NCI-H2081 (cell line): ENCODE measurements around the gene BIRC7.

Source experiments
- DNase-seq, 2 experiments: peaks; one replicate each; lab custom pipeline; 2025; lab: John Stamatoyannopoulos, UW

BIRC7 gene, protein sequence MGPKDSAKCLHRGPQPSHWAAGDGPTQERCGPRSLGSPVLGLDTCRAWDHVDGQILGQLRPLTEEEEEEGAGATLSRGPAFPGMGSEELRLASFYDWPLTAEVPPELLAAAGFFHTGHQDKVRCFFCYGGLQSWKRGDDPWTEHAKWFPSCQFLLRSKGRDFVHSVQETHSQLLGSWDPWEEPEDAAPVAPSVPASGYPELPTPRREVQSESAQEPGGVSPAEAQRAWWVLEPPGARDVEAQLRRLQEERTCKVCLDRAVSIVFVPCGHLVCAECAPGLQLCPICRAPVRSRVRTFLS

DNA sequence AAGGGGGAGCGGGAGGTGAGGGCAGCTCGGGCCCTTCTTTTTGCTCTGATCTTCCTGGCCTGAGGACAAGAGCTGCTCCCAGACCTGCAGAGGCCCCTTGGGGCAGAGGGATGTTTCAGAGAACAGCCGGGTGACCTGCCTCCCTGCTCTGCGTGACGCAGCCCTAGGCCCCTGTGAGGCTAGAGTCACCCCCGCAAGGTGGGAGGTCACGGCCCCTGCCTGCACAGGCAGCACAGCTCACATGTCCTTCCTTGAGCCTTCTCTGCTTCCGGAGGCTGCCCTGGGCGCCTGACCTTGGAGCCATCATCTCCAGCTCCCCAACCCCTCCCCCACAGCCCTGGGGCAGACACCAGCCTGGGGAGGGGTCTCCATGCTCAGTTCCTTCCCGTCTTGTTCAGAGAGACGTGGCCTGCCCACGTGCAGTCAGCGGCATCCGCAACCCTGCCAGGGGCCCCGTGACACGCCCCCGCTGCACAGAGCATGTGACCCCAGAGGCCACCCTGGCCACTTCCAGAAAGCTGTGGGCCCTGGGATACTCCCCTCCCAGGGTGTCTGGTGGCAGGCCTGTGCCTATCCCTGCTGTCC lies at the start of gene BIRC7:
TSS of gene BIRC7 (plus strand) at position 507 of the 585 bp plus-strand sequence. CDS start 192 bp downstream, outside the sequence.
- no peak for DNase-seq

DNA sequence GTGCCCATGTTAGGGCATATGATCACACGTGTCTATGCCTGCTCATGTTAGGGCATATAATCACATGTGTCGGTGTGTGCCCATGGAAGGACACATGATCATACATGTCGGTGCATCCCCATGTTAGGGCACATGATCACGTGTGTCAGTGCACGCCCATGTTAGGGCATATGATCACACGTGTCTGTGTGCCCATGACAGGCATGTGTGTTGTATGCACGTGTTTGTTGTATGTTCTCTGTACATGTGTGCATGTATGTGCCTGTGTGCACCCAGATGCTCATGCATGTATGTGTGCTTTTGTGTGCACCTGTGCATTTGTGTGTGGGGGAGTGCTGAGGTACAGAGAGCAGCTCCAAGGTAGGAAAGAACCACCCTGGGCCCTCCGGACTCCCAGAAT lies 49.6 kb upstream of the BIRC7 start:
- no peak for DNase-seq

DNA sequence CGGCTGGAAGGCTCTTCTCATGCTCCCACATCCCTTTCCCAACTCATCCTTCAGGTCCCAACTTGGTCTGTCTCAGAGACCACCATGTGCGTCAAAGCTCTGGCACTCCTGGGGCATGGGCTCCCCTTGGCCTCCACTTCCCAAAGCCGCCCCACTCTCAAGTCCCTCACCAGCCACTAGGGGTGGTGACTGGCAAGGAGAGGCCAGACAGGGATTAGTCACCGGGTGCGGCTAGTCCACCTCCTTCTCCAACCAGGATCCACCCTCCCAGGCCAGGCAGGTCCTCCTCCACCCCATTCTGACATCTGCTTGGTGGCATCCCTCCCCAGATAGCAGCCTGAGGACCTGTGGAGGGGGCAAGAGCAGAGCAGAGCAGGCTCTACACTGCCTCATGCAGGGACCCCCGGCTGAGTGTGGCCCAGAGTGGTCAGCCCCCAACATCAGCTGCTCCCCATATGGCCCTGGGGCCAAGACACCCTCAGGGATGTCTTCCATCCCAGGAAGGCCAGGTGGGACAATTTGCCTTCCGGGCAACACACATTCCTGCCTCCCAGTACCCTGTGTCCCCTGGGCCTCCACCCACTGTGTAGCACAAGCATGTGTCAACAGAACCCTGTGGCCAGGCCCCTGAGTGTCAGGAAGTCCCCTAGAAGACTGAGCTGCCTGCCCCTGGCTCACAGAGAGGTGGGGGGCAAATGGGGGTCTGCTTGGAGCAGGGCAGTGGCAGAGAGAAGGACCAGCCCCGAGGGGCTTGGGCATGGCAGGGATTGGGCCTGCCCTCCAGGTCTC lies 49.0 kb upstream of the BIRC7 start:
- DNase-seq = no peak

DNA sequence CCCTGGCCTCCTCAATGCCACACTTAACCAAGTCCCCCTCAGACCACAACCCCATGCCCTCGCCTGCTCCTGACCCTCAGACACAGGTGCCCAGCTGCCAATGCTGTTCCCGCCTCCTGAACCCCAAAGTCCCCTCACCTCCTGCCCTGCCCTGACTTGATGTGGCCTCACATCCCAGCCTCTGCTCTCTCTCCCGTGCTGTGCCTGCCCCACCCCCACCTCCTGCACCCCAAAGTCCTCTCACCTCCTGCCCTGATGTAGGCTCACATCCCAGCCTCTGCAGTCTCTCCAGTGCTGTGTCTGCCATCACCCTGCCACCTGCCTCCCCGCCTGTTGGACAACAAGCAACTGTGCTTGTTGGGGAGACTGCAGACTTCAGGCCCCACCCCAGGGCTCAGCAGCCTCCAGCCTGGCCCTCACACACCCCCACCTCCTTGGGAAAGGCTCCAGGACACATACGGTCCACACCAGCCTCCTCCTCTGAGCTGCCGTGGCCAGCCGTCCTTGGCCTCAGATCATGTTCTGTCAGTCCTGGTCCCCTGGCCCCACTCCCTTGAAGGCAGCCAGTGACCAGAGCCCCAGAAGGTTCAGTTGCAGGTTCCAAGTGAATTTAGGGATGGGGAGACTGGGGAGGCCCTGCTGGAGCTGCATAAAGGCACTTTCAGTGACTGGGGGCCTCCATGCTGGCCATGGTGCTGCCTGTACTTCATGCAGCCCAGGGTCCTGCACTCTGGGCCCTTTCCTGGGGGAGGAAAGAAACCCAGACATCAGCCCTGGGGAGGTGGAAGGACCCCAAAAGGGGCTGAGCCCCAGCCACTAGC lies 48.2 kb upstream of the BIRC7 start:
- DNase-seq = no peak

DNA sequence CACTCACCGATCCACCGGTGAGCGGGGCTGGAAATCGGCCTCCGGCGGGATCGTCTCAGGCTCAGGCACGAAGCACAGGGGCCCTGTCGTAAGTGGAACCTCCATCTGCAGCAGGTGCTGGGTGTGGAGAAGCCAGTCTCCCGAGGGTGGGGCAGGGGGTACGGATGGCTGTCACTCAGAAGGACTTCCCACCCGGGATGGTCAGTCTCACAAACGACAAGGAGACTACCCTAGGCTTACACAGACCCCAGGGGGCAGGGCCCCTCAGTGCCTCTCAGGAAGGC lies 47.6 kb upstream of the BIRC7 start:
- no peak for DNase-seq

DNA sequence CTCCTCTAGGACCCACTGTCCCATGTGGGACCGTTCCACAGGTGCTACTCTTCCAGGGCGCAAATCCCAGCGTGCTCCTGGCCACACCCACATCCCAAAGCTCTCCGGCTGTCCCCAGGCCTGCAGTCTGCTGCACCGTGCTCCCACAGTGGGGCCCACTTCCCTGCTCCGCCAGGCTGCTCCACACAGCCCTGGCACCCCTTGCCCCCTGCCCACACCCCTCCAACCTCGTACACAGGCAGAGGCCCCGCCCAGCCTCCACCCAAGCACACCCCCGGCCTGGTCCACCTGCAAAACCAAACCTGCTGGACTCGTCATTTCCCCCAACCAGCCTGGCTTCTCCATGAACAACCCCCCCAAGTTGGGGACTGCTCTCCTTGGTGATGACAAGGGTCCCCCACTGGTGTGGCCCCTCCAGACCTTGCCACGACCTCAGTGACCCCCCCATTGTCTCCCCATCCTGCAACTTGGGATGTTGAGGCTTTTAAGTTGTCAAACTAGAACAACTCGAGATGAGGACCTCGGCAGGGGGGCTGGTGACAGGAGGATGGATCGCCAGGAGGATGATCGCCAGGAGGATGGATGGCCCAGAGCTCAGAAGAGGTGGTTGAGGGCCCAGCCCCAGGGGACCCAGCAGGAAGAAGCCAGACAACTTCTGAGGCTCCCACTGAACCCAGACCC lies 46.9 kb upstream of the BIRC7 start:
- DNase-seq = no peak

DNA sequence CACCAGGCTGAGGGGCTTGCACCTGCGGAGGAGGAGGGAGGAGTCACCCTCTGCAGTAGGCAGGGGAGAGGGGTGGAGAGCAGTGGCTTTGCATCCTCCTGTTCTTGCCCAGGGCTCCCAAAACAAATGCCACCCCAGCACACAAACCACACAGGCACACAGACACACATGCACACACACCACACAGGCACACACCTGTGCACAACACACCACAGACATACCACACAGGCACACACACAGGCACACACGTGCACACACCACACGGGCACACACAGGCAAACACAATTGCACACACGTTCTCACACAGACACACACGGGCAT lies 46.4 kb upstream of the BIRC7 start:
- no peak for DNase-seq

DNA sequence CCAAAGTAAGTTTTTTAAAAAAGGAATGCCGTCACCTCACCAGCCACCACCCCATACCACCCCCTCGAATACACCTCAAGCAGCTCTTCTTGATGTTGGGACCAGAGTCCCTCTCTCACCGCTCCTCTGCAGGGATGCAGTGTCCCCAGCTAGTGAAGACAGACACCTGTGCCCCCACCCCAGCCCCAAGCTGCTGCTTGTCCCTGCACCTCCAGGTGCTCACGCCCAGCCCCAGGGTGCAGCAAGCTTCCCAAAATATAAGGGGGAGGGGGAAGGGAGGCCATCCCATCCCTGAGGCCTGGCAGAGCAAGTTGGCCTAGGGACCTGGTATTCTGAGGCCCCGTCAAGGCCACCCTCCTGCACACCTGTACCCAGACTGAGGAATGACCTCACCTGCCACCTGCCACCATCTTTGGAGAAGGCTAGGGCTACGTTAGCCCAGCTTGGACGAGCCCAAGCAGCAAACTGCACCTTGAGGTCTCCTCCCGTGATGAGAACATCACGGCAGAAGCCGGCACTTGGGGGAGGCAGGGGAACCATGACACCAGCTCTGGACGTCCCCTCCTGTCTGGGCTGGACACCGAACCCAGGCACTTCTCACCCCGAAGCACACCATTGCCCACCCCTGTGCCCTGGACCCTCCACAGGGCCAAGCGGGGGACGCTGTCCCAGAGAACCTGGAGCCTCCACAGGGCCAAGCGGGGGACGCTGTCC lies 45.7 kb upstream of the BIRC7 start:
- DNase-seq = no peak

DNA sequence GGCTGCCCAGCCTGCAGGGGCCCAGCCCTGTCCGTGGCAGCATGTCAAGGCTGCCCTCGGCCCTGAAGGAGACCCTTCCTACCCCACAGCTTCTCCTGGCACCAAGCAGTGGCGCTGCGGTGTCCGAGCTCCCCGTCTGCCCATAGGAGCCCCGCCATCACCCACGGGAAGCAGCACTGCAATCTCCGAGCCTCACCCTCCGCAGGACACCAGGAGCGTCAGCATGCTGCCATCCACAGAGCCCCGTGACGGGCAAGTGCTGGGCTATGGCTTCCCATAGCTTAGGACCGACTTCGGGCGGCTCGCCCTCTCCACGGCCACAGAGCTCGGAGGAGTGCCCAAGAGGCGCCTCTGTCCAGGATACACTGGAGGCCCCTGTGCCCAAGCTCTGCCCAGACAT lies 44.9 kb upstream of the BIRC7 start:
- no peak for DNase-seq

DNA sequence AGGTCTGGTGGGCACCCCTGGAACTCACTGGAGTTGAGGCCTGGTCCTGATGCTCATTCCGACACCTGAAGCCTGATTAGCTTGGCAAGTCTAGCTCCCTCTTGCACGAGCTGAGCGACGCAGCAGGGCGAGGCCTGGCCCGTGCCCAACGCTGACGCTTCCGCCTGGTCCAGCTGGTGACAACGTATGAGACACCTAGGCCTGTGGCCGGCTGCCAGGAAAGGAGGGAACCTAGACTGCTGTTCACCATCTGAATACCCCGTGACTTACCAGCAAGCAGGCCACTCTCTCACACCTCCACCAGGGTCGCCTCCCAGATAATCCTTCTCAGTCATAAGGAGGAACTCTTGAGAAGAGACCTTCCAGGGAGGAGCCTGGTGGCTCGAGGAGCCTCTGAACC lies 44.3 kb upstream of the BIRC7 start:
- peak; percentile 93 to 96 for DNase-seq

DNA sequence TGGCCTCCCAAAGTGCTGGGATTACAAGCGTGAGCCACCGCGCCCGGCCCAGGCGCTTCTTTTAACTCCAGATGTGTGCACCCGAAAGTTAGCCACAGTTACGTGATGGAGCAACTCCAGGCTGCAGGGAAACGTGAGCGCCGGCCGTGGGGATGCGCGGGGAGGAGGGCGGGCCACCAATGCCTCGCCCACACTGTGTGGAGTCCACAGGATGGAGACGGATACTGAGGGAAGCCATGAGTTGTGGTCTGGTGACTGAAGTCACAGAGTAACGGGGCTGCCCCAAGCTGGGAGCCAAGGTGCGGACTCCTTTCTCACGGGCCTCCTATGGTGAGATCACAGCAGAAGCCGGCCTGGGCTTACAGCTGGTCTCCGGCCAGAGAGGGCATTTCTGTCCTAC lies 43.0 kb upstream of the BIRC7 start:
- no peak for DNase-seq

DNA sequence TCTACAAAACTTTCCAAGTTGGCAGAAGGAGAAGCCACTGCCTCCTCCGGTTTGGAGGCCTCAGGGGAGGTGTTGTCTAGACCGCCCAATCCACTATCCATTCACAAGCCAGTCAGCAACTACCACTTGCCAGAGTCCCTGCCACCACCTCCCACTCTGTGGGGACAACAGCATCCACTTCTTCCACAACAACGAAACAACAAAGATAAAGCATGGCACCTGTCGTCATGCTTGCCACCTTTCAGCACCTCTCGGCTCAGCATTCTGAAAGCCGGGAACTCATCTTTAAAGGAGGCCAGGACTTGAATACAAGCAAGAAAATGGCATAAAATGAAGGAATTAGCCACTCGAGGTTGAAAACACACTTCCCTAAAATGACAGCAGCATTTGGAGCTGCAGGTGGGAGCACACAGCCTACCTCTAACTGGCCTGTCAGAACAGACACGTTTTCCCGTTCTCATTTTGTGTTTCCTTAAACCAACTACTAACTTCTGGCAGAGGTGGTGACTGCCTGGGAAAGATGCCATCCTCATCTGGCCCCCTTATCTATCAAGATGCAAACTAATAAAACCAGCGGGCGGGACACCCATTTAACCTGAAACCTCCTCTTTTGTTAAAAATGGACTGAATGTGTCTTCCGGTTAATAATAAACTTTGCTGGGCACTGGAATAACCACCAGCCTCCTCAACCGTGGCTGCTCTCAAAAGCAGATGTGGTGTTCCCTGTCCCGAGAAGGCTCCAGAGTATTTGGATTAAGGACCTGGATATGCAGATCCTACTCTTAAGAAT lies 41.5 kb upstream of the BIRC7 start:
- DNase-seq = no peak

DNA sequence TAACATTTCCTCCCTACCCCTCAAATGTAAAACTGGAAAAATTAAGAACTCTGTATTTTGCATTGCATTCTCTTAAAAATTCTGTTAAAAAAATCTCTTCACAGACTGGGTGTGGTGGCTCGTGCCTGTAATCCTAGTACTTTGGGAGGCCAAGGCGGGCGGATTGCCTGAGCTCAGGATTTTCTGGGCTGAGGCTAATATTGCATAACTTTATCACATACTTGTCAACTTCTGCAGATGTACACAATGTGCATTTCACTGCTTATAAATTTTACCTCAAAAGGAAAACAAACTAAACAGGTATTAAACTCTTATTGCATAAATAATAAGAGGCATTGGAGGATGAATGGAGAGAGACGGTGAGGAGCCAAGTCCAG lies 40.9 kb upstream of the BIRC7 start:
- DNase-seq = no peak

DNA sequence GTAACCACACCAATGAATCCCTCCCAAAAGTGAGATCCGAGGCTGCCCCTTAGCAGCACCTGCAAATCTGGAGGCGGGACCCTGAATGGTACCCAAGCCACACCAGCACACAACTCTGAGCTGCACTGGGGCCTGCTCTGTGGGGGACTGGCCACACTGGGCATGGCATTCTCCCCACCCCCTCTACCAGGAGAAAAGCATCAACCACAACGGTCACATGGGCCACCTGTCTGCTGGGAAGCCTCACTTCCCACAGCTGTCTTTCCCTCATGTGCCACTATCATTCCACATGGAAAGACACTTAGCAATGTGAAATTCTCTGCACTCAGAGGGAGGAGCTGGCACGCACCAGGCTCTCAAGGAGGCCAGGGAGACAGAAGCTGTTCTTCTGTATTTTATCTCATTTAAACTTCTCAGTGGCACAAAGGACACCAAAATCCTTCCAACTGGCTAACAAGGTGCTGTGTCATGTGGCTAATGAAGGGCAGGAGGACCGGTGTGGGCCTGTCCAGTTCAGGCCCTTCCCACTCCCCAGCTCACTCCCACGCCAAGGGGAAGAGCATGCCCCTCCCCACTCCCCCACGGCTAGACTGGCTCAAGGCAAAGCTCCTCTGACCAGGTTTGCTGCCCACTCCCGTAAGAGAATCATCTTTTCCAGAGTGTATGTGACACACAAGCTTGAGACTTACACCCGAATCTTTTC lies 38.8 kb upstream of the BIRC7 start:
- DNase-seq = no peak

DNA sequence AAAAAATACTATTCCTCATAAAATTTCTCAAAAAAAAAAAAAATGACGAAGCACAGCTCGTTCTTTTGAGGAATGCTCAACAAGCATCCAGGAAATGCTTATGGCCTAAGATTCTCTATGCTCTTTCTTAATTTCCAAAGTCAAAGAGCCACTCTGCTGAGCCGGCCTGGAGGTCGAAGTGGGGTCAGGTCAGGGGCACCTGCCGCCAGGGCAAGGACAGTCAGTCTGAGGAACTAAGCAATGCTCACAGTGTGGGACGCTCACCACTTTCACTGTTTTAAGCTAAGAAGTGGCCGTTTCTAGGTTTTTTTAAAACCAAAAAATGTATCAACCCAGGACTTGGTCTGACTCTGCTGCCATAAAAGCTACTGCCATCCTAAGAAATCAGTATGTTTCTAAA lies 37.1 kb upstream of the BIRC7 start:
- DNase-seq = no peak

DNA sequence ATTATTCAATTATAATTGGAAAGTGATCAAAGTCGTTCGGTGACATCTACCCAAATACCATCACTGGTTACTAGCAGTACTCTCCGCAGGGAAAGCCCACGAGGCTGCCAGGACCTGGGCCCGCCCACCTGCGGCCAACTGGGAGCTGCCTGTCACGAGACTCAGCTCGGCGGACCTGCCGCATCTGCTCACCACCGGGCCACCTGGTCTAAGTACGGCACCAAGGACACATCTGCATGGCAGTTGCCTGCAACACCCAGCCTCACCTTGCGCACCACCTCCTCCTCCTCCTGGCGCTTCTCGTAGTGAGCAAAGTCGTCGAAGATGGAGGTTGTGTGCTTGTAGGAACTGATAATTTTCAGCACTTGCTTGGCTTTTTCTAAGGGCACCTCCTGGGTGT lies 33.7 kb upstream of the BIRC7 start:
- DNase-seq = no peak

DNA sequence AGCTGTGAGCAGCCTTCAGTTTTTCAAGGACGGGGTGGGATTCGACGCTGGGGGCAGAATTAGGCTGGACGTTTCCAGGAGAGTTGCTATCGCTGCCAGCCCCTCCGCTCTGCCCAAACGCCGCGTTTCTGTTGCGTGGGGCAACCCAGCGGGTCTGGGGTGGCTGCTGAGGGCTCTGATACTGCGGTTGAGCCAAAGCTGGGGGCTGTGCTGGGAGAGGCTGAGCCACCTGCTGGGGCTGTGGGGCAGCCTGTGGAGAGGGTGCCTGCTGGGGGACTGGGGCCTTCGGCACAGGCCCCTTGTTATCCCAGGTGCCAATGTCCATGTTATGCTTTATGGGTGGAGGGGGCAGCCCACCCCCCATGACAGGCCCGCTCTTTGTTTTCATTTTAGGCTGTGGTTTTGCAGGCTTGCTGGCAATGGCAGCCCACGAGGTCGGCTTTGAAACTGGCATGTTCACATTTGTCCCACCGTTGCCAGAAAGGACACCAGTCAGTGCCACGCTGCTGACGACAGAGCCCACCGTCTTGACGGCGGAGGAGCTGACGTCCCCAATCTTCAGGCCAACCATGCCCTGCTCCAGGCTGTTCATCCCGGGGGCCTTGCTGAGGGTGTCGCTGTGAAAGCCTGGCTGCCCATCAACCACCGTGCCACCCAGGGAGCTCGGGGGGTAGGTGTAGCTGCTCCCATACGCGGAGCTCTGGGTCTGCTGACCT lies 32.7 kb upstream of the BIRC7 start:
- DNase-seq = no peak

DNA sequence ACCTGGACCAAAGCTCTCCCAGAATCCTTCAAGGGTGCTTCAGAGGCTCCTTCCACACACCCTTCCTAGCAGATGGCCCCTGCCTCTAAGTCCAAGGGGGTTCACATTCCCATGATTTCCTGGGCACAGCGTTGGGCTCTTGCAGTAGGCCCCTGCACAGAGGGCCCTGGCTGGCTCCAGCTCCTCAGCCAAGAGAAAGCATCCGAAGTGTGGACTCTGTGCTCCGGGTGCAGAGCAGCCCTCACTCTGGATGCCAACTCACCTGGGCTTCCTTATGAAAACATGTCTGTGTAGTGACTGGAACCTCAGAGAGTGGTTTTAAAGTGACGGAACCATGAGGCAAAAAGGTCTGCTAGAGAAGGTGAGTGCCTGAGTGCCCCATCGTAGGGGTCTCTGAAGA lies 31.3 kb upstream of the BIRC7 start:
- no peak for DNase-seq

DNA sequence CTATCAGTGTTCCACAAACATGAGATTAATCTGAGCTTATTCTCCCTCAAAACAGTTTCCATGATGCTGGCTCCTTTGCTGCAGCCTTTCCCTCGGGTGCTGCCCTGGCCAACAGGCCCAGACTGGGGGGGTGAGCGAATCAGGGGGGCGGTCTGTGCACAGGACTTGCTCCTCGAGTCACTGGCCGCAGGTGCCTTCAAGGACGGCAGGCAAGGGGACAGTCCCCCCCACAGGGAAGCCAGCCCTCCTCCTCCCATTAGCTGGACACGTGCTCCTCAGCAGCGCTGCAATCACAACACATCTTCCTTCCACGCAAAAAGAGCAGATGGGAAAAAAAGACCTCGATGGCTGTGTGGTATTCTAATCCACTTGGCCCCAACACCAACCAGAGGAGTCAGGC lies 29.8 kb upstream of the BIRC7 start:
- no peak for DNase-seq

DNA sequence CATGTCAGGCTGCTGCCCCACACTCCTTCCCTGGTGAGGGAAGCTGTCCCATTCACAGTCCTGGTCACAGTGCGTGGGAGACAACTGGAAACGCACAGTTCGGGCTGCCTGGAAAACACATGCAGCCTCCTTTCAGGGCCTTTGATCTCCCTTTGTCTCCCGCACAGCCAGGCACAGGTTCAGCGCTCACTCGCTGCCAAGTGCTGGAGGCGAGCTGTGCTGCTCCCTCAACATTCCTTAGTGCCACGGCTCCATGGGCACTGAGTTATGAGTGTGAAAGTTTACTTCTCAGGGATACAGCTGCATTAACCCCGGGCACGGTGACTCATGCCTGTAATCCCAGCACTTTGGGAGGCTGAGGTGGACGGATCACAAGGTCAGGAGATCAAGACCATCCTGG lies 28.8 kb upstream of the BIRC7 start:
- DNase-seq = no peak
